GM21526 (cell line): ENCODE data around the gene LGR4.
"Not testable (repeated sequence)": the region's sequence is repeated elsewhere in the genome, so short reads cannot be mapped to it uniquely, and the experiment has no call there.

ENCODE experiments used
- ATAC-seq: cut with Tn5 transposase; IDR thresholded peaks from one replicate; pipeline ENCODE4 v1.9.1; 2021; ENCODE audit warnings: moderate library complexity; ENCODE audit not compliant: unreplicated experiment, low FRiP score

The LGR4 gene

GRCh38 chr11:27462543-27462942 is 10.0 kb downstream of the LGR4 start:
- no peak for ATAC-seq

- ATAC-seq = no peak
Measured at GRCh38 chr11:27460158-27460978, 12.2 kb downstream of the LGR4 start.

DNA sequence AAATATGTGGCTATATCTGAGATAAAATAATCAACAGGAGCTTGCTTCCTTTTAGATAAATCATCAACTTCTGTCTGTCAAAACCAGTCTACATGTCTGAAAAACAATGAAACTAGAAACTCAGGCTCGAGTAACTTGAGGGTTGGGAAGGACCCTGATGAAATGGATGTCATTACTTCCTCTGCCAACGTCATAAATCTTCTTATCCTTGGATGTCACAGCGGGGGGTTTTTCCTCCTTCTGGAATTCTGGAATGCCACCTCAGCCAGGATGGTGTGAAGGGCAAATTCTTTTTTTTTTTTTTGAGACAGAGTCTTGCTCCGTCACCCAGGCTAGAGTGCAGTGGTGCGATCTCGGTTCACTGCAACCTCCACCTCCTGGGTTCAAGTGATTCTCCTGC is 13.4 kb downstream of the LGR4 start:
- ATAC-seq = no peak

- ATAC-seq = no peak
Measured at GRCh38 chr11:27458182-27458581, 14.4 kb downstream of the LGR4 start.

DNA sequence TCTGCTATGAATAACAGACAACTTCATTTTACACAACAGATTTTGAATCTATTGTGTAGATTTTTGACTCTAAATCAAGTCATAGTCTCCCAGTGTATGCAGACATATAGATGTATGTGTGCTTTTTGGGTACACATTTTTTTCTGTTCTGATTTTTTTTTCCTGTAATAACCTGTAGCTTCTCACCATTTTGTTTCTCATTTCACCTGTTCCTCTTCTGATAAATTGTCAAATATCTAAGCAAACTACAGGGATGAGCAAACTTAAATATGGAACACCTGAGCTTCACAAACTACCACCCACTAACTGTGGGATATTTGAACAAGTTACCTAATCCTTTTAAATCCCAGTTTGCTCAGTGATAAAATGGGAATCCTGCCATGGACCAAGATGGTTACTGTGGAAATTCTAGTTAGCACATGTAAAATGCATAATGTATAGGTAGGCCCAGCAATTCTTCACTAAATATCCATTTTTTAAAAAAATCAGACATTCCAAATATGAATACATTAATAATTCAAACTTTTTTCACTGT is 15.7 kb downstream of the LGR4 start:
- no peak for ATAC-seq

DNA sequence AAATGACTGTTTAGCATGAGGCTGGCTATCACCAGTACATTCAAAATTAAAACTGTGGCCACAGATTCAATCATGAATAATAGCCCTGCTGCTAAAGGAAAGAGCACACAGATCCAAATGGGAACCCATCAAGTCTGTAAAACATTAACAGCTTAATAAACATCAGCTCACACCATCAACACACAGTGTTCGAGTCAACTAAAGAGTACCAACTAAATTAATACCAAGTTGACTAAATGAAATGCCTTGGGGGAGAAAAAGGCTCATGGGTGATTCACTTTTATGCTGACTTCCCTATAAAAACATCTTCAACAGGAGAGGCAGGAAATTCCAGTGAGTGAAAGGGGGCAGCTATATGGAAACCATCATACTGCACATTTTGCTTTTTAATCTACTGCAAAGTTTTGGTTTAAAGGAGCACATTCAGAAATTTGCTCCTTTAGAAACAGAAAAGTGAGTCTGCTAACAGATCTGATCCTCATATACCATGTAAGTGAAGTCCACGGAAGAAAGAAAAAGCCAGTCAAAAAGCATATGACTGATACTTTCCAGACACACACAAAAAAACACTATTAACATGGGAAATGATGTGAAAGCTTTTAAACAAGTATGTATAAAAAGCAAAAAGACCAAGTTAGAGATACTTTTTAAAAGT is 16.3 kb downstream of the LGR4 start:
- no peak for ATAC-seq

DNA sequence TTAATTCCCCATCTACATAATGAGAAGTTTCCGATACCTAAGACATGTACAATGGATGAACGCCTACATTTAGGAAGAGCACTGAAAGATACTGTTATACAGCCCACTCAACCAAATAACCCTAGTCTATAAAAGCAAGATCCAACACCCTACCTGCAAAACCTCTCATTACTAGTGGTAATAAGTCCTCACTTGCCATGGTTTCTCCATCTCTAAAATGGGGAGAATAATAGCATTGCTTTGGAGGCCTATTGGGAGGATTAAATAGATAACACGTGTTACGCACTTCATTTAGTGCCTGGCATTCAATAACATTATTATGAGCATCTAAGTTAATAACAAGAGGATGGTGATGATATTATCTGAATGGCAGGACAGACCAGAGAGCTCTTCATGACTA is 16.9 kb downstream of the LGR4 start:
- ATAC-seq = no peak

DNA sequence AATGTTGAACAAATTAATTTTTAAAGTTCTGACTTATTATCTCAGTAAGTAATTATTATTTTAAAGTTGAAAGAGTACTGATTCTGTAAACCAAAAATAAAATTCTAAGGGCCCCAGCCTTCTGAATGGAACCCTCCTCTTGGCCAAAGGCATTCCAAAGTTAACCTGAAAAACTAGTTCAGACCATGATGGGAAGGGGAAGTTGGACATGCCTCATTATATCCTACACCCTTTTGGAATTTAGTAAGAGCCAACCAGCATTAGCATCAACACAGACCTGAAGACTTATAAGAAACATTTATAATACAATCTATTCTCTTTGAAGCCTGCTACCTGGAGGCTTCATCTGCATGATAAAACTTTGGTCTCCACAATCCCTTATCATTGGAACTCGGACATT is 18.9 kb downstream of the LGR4 start:
- no peak for ATAC-seq

DNA sequence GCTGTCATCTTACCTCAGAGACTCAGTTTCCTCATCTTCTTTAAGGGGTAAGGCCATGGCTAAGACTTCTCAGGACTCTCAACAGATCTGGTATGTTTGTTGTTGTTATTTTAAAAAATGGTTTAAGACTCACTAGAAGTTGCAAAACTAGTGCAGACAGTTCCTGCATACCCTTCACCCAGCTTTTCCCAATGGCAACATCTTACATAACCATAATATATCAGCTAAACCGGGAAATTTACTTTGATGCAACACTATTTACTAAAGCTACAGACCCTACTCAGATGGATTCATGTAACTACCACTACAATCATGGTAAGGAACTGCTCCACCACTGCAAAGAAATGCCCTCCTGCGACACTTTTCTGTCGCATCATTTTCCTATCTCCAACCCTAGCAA is 20.4 kb downstream of the LGR4 start:
- no peak for ATAC-seq

DNA sequence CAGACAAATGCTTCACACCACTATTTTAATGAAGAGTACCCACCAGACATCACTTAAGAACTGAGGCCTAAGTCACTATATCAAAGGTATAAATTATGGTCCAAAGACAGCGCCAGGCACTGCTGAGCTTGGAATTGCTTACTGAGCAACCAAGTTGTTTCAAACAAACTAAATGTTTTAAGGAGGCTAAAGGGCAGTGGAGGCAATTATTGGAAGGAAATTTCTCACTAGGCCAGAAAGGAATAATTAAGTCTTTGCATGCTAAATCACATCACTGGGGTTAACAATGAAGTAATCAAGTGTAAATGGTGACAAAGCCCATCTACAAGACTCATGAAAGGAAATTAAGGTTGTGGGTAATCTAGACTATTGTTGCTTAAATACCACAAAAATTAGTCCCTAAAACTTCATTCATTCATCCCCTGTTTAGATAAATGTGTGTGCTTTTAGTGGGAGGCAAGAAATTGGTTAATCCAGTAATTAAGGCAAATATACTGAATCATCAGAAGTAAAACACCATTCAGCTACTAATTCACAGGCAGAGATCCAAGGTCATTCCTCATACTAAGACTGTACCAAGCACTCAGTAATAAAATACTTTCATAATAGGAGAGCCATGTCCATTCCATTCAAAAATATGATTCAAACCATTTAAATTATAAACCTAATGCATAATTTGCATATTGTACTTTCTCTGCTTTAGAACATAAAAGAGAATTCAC is 21.2 kb downstream of the LGR4 start:
- no peak for ATAC-seq

GRCh38 chr11:27448184-27448540 is 24.4 kb downstream of the LGR4 start:
- not testable (repeated sequence) for ATAC-seq

DNA sequence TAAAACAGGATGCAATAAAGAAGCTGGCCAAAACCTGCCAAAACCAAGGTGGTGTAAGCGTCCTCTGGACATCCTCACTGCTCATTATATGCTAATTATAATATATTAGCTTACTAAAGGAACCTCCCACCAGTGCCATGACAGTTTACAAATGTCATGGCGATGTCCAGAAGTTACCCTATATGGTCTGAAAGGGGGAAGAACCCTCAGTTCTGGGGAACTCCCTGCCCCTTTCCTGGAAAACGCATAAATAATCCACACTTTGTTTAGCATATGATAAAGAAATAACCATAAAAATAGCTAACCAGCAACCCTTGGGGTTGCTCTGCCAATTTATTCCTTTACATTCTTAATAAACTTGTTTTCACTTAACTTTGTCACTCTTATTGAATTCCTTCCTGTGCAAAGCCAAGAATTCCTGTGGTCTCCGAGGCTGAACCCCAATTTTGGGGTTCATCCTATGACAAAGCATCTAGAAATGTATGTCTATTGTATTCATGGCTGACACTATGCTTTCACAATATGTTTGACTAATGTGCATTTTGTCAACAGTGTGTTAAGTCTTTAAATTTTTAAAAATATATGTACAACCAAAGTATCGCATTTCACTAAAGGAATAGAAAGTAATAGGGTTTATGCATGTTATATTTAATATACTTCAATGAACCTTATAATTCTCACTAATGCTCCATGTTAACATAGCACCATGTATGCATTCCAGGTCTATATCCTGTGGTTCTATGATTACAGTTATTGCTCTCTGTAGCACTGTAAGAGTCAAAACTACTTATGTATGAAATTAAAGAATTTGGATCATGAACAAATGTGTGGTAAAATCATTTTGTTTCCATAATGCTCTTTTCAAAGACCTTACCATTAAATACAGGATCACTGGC is 25.1 kb downstream of the LGR4 start:
- ATAC-seq = no peak

DNA sequence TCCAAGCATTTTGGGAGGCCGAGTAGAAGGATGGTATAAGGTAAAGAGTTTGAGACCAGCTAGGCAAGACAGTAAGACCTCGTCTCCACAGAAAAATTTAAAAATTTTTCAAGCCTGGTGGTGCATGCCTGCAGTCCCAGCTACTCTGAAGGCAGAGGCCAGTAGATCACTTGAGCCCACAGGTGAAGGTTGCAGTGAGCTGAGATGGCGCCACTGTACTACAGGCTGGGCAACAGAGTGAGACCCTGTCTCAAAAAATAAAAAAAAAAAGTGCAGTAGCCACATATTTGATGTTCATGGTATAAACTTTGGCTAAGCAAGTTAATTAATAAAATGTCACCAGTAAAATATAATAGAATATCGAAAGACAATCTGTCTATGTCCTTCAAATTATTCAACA is 27.0 kb downstream of the LGR4 start:
- no peak for ATAC-seq

DNA sequence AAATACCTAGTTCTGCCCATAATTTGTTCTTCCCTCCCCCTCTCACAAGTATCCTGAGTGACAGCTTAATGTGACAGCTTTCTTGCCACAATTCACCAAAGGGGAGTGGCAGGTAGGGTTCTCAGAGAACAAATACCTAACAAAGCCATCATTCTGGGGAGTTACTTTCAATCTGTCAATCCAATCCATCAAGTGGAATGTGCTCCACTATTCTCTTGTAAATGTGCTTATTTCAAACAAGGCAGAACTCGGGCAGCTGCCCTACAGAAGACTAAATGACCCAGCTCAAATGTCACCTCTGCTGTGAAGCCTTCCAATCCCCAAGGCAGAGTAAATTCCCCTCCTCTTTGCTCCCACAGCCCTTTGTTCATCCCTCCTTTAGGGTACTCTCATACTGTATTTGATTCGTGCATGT is 27.8 kb downstream of the LGR4 start:
- ATAC-seq = no peak

- no peak for ATAC-seq
Measured at GRCh38 chr11:27443746-27444507, 28.7 kb downstream of the LGR4 start.

- no peak for ATAC-seq
Measured at GRCh38 chr11:27443227-27443626, 29.4 kb downstream of the LGR4 start.

GRCh38 chr11:27440090-27440489 is 32.5 kb downstream of the LGR4 start:
- no peak for ATAC-seq

DNA sequence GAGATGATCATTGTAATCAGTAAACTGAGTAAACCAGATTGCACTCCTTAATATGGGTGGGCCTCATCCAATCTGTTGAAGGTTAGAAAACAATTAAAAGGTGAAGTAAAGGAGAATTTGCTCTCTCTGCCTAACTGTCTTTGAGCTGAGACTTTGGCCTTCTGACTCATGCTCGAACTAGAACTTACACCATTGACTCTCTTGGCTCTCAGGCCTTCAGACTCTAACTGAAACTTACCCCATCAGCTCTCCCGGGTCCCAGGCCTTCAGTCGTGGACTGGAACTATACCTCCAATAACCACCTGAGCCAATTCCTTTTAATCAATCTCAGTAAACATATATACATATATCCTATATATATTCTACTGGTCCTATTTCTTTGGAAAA is 34.0 kb downstream of the LGR4 start:
- ATAC-seq = no peak

DNA sequence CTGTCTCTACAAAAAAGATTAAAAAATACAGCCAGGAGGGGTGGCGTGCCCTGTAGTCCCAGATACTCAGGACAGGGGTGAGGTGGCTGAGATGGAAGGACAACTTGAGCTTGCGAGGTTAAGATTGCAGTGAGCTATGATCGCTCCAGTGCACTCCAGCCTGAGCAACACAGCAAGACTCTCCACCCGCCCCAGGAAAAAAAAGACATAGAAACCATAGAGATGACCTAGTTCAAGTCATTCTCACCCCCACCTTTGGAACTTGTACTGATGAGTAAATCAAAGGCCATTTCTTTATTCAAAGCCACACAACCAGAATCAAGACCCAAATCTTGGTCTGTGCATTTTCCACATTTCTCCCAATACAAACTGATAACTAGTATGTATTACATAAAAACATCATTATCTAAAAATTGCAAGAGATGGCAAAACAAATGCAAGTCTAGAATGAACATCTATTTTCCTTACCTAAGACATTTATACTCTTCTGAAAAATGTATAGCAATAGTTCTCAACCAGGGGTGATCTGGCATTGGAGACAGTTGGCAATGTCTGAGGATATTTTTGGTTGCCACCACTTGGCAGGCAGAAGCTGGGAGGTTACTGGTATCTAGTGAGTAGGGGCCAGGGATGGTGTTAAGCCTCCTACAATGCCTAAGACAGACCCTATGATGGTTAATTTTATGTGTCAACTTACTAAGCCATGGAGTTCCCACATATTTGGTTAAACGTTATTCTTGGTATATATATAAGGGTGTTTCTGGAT is 34.6 kb downstream of the LGR4 start:
- no peak for ATAC-seq
